ENCODE measurements around the gene TPCN2. TPM values are rescaled to one million over a fixed set of nuclear protein-coding genes. Genes with fewer than 3 reads are reported as not detected.

Gene TPCN2
- total RNA-seq, 6 donors from 2014 or later = 12.5 to 61.8 (median 18.8) TPM

DNA sequence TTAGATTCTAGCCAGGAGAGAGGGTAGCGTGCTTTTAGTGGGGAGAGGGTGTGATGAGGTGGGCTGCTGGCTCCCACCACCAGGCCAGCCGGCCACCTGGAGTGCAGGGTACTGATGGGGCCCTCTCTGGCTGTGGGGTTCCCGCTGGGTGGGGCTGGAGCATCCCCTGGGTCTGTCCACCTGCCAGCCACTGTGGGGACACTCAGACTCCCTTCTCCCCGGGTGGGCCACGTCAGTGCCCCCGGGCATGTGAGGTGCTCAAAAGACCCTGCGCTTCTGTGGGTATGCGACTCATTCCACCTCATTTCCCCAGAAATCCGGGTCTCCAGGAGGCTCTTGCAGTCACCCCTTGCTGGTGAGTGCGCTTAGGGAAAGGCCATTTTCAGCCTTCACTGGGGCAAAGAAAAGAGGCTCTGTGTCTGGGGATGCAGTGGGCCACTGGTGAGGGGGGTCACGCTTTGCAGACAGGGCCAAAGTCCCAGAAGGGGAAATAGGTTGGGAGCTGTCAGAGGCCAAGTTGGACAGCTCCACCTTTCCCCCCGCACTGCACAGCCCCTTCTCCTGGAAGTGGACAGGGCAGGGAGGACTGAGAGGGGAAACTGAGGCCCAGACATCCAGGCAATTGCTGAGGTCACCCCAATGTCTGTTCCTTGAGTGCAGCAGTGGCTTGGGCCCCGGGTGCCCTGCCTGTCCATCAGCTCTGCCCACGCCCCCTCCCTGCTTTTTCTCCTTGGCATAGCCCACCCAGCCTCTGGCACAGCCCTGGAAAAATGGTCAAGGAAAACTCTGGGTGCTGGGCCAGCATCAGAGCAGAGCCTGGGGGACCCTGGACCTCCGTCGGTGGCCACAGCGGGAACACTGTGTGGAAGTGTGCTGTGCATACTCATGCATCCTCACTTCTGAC, 53.3 kb downstream of the TPCN2 start:
- ATAC-seq (ENCODE audit: low FRiP score in 2 of 2) (peak; percentile 0 to 2), DNase-seq (peak in 1 of 2 donors; percentile 56)
- Histone ChIP-seq H3K4me1 (peaks cover 21 to 27% (median 23%) of the 10 kb centered on the region in 4 donors), H3K4me3 (no peak overlapping the region), H3K27me3 (no peaks in the 10 kb centered on the region), H3K36me3 (no peaks in the 10 kb centered on the region), H3K9me3 (no peaks in the 10 kb centered on the region), H3K27ac (no peak overlapping the region)
- no peak for TF ChIP-seq POLR2AphosphoS5 (IDR thresholded peaks at IDR 0.05)
- TF ChIP-seq EP300 (IDR thresholded peaks at IDR 0.05) = no peak
- no peak for TF ChIP-seq POLR2A (IDR thresholded peaks at IDR 0.05)
- TF ChIP-seq, protein P1, sequence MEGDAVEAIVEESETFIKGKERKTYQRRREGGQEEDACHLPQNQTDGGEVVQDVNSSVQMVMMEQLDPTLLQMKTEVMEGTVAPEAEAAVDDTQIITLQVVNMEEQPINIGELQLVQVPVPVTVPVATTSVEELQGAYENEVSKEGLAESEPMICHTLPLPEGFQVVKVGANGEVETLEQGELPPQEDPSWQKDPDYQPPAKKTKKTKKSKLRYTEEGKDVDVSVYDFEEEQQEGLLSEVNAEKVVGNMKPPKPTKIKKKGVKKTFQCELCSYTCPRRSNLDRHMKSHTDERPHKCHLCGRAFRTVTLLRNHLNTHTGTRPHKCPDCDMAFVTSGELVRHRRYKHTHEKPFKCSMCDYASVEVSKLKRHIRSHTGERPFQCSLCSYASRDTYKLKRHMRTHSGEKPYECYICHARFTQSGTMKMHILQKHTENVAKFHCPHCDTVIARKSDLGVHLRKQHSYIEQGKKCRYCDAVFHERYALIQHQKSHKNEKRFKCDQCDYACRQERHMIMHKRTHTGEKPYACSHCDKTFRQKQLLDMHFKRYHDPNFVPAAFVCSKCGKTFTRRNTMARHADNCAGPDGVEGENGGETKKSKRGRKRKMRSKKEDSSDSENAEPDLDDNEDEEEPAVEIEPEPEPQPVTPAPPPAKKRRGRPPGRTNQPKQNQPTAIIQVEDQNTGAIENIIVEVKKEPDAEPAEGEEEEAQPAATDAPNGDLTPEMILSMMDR (IDR thresholded peaks at IDR 0.05) = no peak
- WGBS, 2 donors = 72 to 77% methylated on average over 9 to 17 of the region's 17 CpGs

DNA sequence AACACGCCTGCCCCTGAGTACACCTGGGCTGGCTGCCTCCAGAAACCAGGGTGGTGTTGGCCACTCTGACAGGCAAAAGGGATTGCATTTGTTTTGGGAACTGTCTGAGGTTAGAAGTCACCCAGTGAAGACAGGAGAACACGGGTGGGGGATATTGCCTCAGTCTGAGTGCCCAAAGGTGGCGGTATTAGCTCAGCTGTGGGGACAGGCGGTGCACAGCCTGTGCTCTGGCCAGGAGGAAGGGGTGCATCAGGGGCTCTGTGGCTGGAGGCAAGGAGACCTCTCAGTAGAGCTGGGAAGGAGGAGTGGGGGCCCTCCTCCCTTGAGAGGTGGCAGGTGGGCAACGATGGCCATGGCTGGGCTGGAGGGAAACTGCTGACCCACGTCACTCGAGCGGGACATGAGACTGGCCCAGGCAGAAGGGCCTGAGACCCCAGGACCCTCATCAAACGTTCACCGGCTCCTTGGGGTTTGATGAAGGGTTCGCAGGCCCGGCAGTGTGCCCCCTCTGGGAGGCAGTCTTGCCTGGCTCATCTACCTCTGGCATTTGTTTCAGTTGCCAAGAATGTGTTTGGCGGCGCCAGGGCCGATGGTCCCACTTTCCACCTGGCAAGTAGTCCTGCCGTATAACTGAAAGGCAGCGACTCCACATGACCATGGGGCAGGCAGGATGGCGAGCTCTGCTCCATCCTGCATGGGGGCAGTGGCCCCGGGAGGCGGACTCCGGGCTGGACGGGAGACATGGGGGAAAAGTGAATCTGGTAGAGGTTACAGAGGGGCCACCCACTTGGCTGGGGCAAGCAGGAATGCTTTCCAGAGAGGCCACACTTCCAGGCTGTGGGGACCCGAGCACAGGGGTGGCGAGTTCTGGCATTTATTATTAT, 54.2 kb downstream of the TPCN2 start:
- H3K9me3 ChIP-seq = no peaks in the 10 kb centered on the region
- WGBS, 2 donors = 74 to 82% methylated on average over 16 to 24 of the region's 24 CpGs
- peak in 1 of 2 donors; percentile 50 for DNase-seq

DNA sequence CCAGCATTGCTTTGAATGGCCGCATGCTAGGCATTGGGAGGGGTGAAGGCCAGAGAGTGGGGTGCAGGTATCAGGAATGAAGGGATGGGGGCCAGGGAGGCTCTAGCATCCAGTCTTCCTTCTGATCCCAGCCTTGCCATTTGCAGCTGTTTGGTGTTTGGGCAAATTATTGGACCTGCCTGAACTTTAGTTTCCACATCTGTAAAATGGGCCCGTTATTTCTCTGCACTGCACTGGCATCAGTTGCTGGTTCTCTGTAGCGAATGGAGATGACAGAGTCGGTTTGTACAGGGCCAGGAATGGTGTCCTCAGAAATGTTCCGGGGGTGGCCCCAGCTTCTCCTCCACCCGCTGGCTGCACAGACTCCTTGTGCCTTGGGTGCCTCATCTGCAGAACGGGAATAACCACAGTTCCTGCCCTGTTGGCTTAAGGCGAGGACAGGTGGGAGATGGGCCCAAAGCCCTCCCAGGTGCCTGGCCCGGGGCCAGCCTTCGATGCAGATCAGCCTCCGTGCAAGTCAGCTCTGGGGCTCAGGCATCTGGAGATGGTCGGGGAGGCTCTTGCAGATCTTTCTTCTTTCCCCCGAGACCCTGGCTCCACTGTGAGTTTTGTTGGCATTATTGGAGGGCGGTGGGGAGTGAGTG, 55.6 kb downstream of the TPCN2 start:
- Histone ChIP-seq H3K36me3 (no peaks in the 10 kb centered on the region), H3K9me3 (no peaks in the 10 kb centered on the region), H3K4me1 (peaks cover 21 to 28% (median 23%) of the 10 kb centered on the region in 4 donors), H3K4me3 (no peak overlapping the region), H3K27ac (no peak overlapping the region), H3K27me3 (no peaks in the 10 kb centered on the region)
- ATAC-seq (ENCODE audit: low FRiP score in 2 of 2) (no peak), DNase-seq (peak in 1 of 2 donors; percentile 58)
- TF ChIP-seq EP300 (IDR thresholded peaks at IDR 0.05) (no peak), POLR2AphosphoS5 (IDR thresholded peaks at IDR 0.05) (no peak), POLR2A (IDR thresholded peaks at IDR 0.05) (no peak)
- TF ChIP-seq, protein P1 (IDR thresholded peaks at IDR 0.05) = no peak
- WGBS, 2 donors = 86 to 93% methylated on average over 8 to 14 of the region's 14 CpGs

More for the DNA sequence above, 54.2 kb downstream of the TPCN2 start:
- no peak overlapping the region for H3K4me3 ChIP-seq
- peaks cover 21 to 28% (median 23%) of the 10 kb centered on the region in 4 donors for H3K4me1 ChIP-seq
- H3K27ac ChIP-seq = no peak overlapping the region
- TF ChIP-seq, protein P1 (IDR thresholded peaks at IDR 0.05) = no peak
- TF ChIP-seq POLR2A (IDR thresholded peaks at IDR 0.05) = no peak
- TF ChIP-seq POLR2AphosphoS5 (IDR thresholded peaks at IDR 0.05) = no peak
- no peak for TF ChIP-seq EP300 (IDR thresholded peaks at IDR 0.05)
- ATAC-seq (ENCODE audit: low FRiP score in 2 of 2) = no peak
- H3K27me3 ChIP-seq = no peaks in the 10 kb centered on the region
- no peaks in the 10 kb centered on the region for H3K36me3 ChIP-seq

DNA sequence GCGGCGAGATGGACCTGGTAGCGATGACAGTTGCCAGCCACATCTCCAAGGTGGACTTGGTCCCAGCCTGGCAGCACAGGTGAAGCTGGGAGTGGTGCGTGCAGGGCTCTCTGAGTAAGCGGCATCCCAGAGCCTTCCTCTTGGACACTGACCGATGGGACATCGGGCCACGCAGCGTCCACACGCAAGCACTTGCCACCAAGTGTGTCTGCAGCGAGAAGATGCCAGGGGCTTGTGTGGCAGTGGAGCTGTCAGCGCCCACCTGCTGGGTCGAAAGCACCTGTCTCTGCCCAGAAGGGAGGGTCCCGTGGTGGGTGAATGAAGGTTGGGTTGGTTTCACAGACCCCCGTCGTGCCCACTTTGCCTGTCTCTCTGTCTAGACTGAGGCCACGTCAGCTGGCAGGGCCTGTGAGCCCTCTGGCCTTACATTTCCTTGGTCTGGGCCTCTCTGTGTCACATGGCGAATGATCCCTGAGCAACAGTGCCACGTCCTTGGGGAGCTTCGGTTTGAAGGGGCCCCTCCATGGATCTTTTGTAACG, 56.2 kb downstream of the TPCN2 start:
- Histone ChIP-seq H3K27me3 (no peaks in the 10 kb centered on the region), H3K4me3 (no peak overlapping the region), H3K4me1 (peaks cover 21 to 28% (median 23%) of the 10 kb centered on the region in 4 donors), H3K9me3 (no peaks in the 10 kb centered on the region), H3K36me3 (no peaks in the 10 kb centered on the region), H3K27ac (no peak overlapping the region)
- DNase-seq = peak in 1 of 2 donors; percentile 59
- TF ChIP-seq, protein P1 (IDR thresholded peaks at IDR 0.05) = no peak
- TF ChIP-seq POLR2A (IDR thresholded peaks at IDR 0.05) (no peak), POLR2AphosphoS5 (IDR thresholded peaks at IDR 0.05) (no peak), EP300 (IDR thresholded peaks at IDR 0.05) (no peak)
- WGBS, 2 donors = 90 to 93% methylated on average over 15 to 21 of the region's 21 CpGs
- no peak for ATAC-seq (ENCODE audit: low FRiP score in 2 of 2)

Data from upper lobe of left lung (tissue), 6 donors.